Measurements from ENCODE around the gene TUBB3.
"Not testable (repeated sequence)": the region's sequence is repeated elsewhere in the genome, so short reads cannot be mapped to it uniquely, and the experiment has no call there.

Gene TUBB3

GRCh38 chr16:89922884-89923639 lies at the start of gene TUBB3:
TUBB3 (plus strand) TSS chr16:89923342; CDS start chr16:89923402, 60 bp downstream.
- peak; percentile 99 for DNase-seq

DNA sequence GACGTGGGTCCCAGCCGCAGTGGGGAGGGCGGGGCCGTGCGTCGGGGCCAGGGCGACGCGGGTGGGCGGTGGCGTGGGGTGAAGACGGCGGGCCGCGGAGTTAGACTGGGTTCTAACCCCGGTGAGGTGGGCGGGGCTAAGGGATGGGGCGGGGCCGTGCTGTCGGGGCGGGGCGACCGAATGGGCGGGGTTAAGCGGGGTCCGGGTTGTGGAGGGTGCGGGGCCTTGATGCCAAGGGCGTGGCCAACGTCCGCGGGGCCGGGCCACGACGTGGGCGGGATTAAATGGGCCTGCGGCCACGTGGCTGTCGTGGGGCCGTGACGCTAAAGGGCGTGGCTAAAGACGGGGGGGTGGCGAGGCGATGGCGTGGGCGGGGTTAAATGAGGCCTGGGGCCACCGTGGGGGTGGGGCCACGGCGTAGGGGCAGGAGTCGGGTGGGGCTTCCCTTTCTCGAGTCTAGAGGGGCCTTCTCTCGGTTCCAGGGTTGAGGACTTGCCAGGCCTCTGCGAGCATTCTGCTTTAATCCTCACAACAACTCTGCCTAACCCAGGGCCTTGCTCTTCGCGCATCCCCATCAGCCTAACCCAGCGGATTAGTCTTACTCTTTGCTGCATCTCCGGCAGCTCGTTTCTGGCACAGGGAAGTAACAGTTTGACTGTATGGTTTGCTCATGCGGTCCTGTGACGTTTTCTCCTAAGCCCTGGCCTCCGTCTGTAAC lies 49.0 kb upstream of the TUBB3 start:
- peak; percentile 91 for DNase-seq

DNA sequence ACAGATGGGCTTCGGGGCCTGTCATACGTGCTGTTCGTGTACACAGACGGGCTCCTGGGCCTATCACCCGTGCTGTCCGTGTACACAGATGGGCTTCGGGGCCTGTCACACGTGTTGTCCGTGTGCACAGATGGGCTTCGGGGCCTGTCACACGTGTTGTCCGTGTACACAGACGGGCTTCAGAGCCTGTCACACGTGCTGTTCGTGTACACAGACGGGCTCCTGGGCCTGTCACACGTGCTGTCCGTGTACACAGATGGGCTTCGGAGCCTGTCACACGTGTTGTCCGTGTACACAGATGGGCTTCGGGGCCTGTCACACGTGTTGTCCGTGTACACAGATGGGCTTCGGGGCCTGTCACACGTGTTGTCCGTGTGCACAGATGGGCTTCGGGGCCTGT lies 44.0 kb upstream of the TUBB3 start:
- not testable (repeated sequence) for DNase-seq

DNA sequence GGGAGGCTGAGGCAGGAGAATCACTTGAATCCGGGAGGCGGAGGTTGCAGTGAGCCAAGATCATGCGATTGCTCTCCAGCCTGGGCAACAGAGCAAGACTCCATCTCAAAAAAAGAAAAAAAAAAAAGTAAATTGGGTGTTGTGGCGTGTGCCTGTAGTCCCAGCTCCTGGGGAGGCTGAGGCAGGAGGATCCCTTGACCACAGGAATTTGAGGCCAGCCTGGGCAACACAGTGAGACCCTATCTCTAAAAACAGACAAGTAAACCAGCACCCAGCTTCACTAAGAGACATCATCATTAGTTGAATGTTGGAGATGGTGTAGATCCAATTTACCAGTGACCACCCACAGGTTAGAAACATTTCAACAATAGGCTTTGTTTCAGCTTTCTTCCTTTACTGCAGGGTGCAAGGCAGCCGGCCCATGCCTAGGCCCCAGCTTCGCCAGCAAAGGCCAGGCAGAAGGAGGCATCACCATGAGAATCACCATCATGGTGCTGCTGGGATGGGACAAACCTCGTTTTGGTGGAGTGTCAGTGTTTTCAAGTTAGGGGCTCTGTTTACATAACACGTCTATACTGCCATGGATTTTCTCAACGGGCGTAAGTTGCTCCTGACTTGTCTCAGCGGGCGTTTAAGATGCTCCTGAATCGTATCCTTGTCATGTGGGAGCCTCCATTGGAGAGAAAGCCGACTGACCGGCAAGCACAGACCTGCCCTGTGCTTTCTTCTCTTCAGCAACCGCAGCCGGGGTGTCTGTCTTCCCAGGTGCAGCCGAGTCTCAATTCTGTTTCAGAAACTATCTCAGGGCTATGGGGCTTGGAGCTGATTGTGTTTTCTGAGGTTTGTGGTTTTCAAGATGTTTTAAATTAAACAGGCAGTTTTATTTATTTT lies 42.4 kb upstream of the TUBB3 start:
- DNase-seq, result no peak

GRCh38 chr16:89881368-89881730 lies 41.8 kb upstream of the TUBB3 start:
- no peak for DNase-seq

- DNase-seq, result no peak
These were observed 39.6 kb upstream of the TUBB3 start for GRCh38 chr16:89883346-89884040.

GRCh38 chr16:89884041-89884421 lies 39.1 kb upstream of the TUBB3 start:
- DNase-seq, result no peak

- no peak for DNase-seq
These were observed 35.9 kb upstream of the TUBB3 start for GRCh38 chr16:89887243-89887642.

- DNase-seq, result no peak
These were observed 32.9 kb upstream of the TUBB3 start for GRCh38 chr16:89890200-89890599.

GRCh38 chr16:89890886-89891657 lies 32.1 kb upstream of the TUBB3 start:
- no peak for DNase-seq

DNA sequence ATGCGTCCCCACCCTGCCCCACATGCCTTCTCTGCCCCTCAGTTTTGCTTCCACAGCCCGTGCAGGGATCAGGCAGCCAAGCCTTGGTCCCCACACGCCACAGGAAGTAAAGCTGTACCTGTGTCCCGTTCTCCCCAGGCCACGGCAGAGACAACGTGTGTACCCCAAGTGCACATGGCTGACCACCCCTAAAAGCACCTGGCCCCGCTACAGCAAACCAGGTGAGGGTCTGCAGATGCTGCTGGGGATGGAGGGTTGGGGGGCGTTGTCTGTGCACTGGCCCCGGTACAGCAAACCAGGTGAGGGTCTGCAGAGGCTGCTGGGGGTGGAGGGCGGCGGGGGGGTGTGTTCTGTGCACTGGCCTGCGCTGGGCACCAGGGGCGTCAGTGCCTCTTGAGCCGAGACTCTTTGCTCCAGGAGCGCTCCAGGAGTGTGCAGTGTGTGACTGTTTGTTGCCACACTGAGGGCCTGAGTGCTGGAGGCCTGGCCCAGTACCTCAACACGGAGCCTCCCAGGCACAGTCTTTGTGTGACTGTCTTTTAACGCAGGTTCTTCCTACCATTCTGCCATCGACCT lies 31.0 kb upstream of the TUBB3 start:
- DNase-seq, result peak; percentile 81

GRCh38 chr16:89892635-89893034 lies 30.5 kb upstream of the TUBB3 start:
- DNase-seq, result no peak

- DNase-seq, result no peak
These were observed 29.2 kb upstream of the TUBB3 start for GRCh38 chr16:89893642-89894548.

GRCh38 chr16:89895482-89896250 lies 27.5 kb upstream of the TUBB3 start:
- no peak for DNase-seq

DNA sequence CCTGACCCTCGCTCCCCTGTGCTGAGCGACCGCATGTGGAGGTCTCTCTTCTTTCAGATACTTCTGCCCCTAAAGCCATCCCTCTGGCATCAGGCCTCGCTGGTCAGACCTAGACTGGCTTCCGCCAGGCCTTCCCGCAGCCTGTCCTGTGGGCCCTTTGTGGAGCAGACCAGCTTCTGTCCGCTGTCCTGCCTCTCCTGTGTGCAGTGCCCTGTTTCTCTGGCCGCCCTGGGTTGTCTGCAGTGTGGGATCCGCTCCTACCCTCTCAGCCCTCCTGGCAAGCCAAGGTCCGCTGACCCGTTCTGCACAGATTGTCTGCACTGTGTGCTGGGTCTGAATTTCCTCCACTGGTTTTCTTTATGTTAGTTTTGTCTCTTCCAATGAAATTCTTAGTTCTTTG lies 25.9 kb upstream of the TUBB3 start:
- no peak for DNase-seq

DNA sequence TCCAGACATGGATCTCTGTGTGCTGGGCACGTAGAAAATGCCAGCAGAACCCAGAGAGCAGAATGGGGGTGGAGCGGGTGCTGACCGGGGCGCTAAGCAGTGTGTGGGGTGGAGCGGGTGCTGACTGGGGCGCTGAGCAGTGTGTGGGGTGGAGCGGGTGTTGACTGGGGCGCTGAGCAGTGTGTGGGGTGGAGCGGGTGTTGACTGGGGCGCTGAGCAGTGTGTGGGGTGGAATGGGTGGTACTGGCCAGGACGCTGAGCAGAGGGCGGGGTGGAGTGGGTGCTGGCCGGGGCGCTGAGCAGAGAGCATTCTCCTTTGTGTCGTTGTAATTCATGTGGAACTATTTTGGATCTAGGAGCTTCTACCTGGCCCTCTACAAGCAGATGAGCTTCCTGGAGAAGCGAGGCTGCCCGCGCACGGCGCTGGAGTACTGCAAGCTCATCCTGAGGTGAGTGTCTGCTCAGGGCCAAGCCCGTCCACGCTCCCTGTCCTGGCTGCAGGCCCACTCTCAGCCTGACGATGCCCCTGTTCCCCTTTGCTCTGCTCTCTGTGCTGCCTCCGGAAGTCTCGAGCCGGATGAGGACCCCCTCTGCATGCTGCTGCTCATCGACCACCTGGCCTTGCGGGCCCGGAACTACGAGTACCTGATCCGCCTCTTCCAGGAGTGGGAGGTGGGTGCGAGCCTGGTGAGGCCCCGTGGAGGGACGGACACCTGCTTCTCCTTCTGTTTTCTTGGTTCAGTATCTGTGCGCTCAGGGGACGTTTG lies 24.8 kb upstream of the TUBB3 start:
- DNase-seq, result no peak

GRCh38 chr16:89899879-89900481 lies 23.2 kb upstream of the TUBB3 start:
- no peak for DNase-seq

DNA sequence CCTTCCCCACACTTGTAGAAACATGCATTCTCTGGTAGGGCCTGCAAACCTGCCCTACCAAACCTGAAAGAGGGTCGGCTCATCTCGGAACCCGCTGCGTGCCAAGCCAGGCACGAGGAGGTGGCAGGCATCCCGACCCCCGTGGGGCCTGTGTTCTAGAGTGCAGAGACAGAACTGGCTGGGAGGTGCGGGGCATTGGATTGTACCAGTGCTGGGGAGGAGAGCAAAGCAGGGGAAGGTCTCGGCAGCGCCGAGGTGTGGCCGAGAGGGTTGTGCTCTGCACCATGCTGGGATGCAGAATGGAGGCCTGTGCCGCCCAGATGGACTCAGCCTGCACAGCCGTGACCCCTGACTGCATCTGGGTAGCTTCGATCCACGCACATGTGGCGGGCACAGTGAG lies 22.3 kb upstream of the TUBB3 start:
- no peak for DNase-seq

- no peak for DNase-seq
These were observed 20.2 kb upstream of the TUBB3 start for GRCh38 chr16:89902980-89903379.
